K562 (cell line): ENCODE data around the gene SHISAL2A. TPM values are rescaled to one million over a fixed set of nuclear protein-coding genes. Genes with fewer than 3 reads are reported as not detected.

Experiments used
- ATAC-seq: fragments of 200-7000 bp; cut with Tn5 transposase; 3 replicates; pipeline ENCODE4 v1.9.1; 2020; ENCODE audit warnings: moderate library complexity
- BruUV-seq: library from RNA; stranded (reverse); fragments of 400-500 nt; replicated peaks from 2 replicates; lab custom pipeline; 2021; lab: Mats Ljungman, UMichigan
- CTCF ChIA-PET: fragments of 300-600 bp; formaldehyde crosslinking; extraction: SDS; loops from one replicate; lab custom pipeline; 2021; ENCODE audit warnings: low intra/inter-chr PET ratio; lab: Yijun Ruan, JAX
- POLR2A ChIA-PET: fragments of 300-600, 350-650 bp; sonication (Branson Sonifier 250); formaldehyde crosslinking; extraction: SDS; loops from one replicate; lab custom pipeline; 2021; ENCODE audit warnings: antibody characterized with exemption, inconsistent platforms; lab: Yijun Ruan, JAX
- DNase-seq, 4 experiments: peaks; one replicate each; pipeline versions ENCODE4 v3.0.0 to v3.0.0-alpha.2; 2011 to 2018; ENCODE audit warnings: low spot score in 3 of 4, mixed read lengths in 3 of 4; ENCODE audit errors: extremely low read depth in 1 of 4
- FAIRE-seq: peaks from 2 replicates; lab custom pipeline; 2011; peaks lifted over from hg19 to GRCh38; lab: Jason Lieb, UNC
- H2AFZ ChIP-seq: 2 replicates; pipeline ENCODE4 v1.6.0; 2011; ENCODE audit warnings: low read depth, low read length, control low read depth, inconsistent platforms
- H3K27ac ChIP-seq: fragments of 200-600 bp; 3 replicates; pipeline ENCODE4 v1.8.0; 2011; ENCODE audit warnings: low read depth, mild to moderate bottlenecking, control low read depth, inconsistent platforms, low read length, moderate library complexity, mixed read lengths; ENCODE audit errors: extremely low read depth
- H3K27me3 ChIP-seq, 2 experiments: fragments of 300-600 bp in 1 of 2; 2 replicates in 1 of 2; 3 replicates in 1 of 2; pipeline versions ENCODE4 v1.6.0 to v1.8.0; 2011; ENCODE audit warnings: inconsistent platforms in 2 of 2, low read length in 2 of 2, mild to moderate bottlenecking in 1 of 2, mixed read lengths in 1 of 2, moderate library complexity in 1 of 2; ENCODE audit not compliant: control insufficient read depth in 2 of 2, insufficient read depth in 2 of 2
- H3K36me3 ChIP-seq: fragments of 300-600 bp; 3 replicates; pipeline ENCODE4 v1.8.0; 2011; ENCODE audit warnings: mild to moderate bottlenecking, low read length, inconsistent platforms; ENCODE audit not compliant: control insufficient read depth, insufficient read depth
- H3K4me1 ChIP-seq, 2 experiments: fragments of 200-600 bp in 1 of 2; replicated peaks in 1 of 2; 2 replicates in 1 of 2; 3 replicates in 1 of 2; pipeline versions ENCODE4 v1.5.1 to v1.8.0; 2011; ENCODE audit warnings: inconsistent platforms in 2 of 2, low read length in 2 of 2, mild to moderate bottlenecking in 1 of 2, mixed read lengths in 1 of 2, moderate library complexity in 1 of 2; ENCODE audit not compliant: control insufficient read depth in 2 of 2, insufficient read depth in 2 of 2
- H3K4me2 ChIP-seq: 2 replicates; pipeline ENCODE4 v1.6.1; 2011; ENCODE audit warnings: low read length, control low read depth, inconsistent platforms, mixed read lengths; ENCODE audit not compliant: insufficient read depth
- H3K4me3 ChIP-seq: fragments of 200-600 bp; sonication (generic), shearing (Covaris generic); 2 replicates; pipeline ENCODE4 v1.5.1; 2016; ENCODE audit warnings: control low read depth, inconsistent platforms
- H3K79me2 ChIP-seq: fragments of 200-600 bp; 3 replicates; pipeline ENCODE4 v1.8.0; 2011; ENCODE audit warnings: low read length, inconsistent platforms; ENCODE audit not compliant: control insufficient read depth, insufficient read depth
- H3K9ac ChIP-seq, 2 experiments: 2 replicates each; pipeline versions ENCODE4 v1.6.0 to v1.6.1; 2011; ENCODE audit warnings: low read depth in 2 of 2, low read length in 2 of 2, control low read depth in 1 of 2, inconsistent platforms in 1 of 2, mild to moderate bottlenecking in 1 of 2, mixed read lengths in 1 of 2; ENCODE audit not compliant: insufficient read depth in 1 of 2
- H3K9me1 ChIP-seq: one replicate; pipeline ENCODE4 v1.6.0; 2011; ENCODE audit warnings: inconsistent platforms, mild to moderate bottlenecking, low read length, moderate library complexity; ENCODE audit not compliant: control insufficient read depth, insufficient read depth
- H3K9me3 ChIP-seq: replicated peaks from 2 replicates; pipeline ENCODE4 v1.5.1; 2011; ENCODE audit warnings: low read depth, low read length, inconsistent platforms; ENCODE audit not compliant: control insufficient read depth, insufficient read depth
- H4K20me1 ChIP-seq: replicated peaks from 2 replicates; pipeline ENCODE4 v1.6.1; 2011; ENCODE audit warnings: low read length, inconsistent platforms, mixed read lengths; ENCODE audit not compliant: control insufficient read depth, insufficient read depth
- PTTG1 ChIP-seq: fragments of 450-650 bp; IDR thresholded peaks from 2 replicates; pipeline ENCODE4 v1.6.1; 2016; ENCODE audit warnings: low read depth, mild to moderate bottlenecking, missing genetic modification characterization, missing compliant biosample characterization
- WGBS: fragments of 100-300 bp; shearing (Covaris generic); methylation state at CpG from one replicate; pipeline ENCODE4 v1.1.6; 2016; ENCODE audit warnings: low coverage, mixed read lengths; ENCODE audit not compliant: insufficient coverage; ENCODE audit errors: missing lambda C conversion rate; 5-methylcytosine and 5-hydroxymethylcytosine counted together
- in situ Hi-C: fragments of 300-500 bp; cut with MboI; formaldehyde crosslinking; loops from 4 replicates; pipeline ENCODE4 v1.15.0; 2018; ENCODE audit warnings: inconsistent platforms, mixed read lengths
- intact Hi-C: fragments of 100-400 bp; cut with micrococcal nuclease; formaldehyde crosslinking; loops from 2 replicates; pipeline ENCODE4 v1.14.2; 2022
- polyA plus RNA-seq, 8 experiments: library from polyadenylated mRNA; depleted of rRNA in 4 of 8; stranded (reverse) in 5 of 8; unstranded in 3 of 8; fragments of >200 nt; fragmentation: Nextera tagmentation in 2 of 8; fragmentation: Illumina TruSeq in 1 of 8; extraction: Ambion mirVana in 2 of 8; extraction: Trizol in 1 of 8; gene quantifications; 2 replicates each; pipeline versions ENCODE4 v1.2.1 to v1.2.3, GENCODE V29; 2011 to 2014; ENCODE audit warnings: inconsistent platforms in 1 of 8, missing spikeins in 1 of 8
- total RNA-seq, 7 experiments: library from RNA; depleted of rRNA in 6 of 7; stranded (reverse); fragments of >200 nt in 6 of 7; fragmentation: Illumina TruSeq in 2 of 7; extraction: Trizol in 2 of 7; gene quantifications; 2 replicates each; pipeline versions ENCODE4 v1.2.1 to v1.2.3, GENCODE V29; 2011 to 2021; ENCODE audit warnings: low replicate concordance in 1 of 7
- TF ChIP-seq, protein P1 (sequence below): sonication (generic); formaldehyde crosslinking; IDR thresholded peaks from 2 replicates; pipeline ENCODE4 v1.8.1; 2023; ENCODE audit warnings: mild to moderate bottlenecking, missing genetic modification reagents

The SHISAL2A gene
- total and polyA plus RNA-seq, 9 of the 15 experiments (the other 6 are each of a cell fraction or from before 2014, with no cell fraction given): 0.11 TPM; not detected in 8

DNA sequence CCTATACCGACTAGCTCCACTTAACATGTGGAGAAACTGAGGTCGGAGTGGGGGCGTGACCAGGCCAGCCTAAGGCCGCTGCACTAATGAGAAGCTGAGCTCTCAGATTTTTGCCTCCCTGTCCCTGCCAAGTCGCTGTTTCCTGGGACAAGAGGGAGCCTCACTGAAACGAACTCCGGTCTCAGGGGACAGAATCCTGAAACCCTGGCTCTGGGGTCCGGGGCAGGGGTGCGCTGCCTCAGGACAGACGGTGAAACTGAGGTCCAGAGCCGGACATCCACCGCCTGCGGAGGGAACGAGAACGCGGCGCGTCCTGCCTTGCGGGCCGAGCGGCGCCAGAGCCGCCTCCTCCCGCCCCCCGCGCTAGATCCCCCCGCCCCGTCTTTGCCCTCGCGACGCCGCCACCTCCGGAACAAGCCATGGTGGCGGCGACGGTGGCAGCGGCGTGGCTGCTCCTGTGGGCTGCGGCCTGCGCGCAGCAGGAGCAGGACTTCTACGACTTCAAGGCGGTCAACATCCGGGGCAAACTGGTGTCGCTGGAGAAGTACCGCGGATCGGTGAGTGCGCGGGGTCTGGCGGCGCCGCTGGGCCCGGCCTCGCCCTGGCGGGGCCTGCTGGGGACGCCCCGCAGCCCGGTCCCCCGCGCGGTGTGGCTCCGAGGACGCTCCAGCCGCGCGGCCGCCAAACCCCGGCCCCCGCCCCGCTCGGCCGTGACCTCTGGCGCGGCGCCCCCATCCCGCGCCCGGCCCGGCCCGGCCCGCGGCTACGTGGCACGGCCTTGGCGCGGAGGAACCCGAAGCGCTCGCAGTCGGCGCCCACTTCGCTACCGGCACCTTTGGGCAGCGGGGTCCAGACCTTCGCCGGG lies 30.7 kb upstream of the SHISAL2A start, which contains the start of gene GPX7:
Gene GPX7 (plus strand): TSS at position 381 of the 865 bp plus-strand sequence. CDS start 39 bp downstream, at position 420.
- CTCF ChIA-PET: no interaction called here
- H3K9me1 ChIP-seq: no peaks in the 10 kb centered on the region
- no peaks in the 10 kb centered on the region for H3K79me2 ChIP-seq
- intact Hi-C loops (no loop called here), in situ Hi-C loops (no loop called here)
- no peaks in the 10 kb centered on the region for H3K27me3 ChIP-seq
- ATAC-seq (no peak), FAIRE-seq (no peak), DNase-seq (no peak)
- no peak within 1 kb of the TSS for H3K27ac ChIP-seq
- 83% methylated on average over 36 of the region's 97 CpGs for WGBS
- no peak within 1 kb of the TSS for H2AFZ ChIP-seq
- TF ChIP-seq, protein P1, sequence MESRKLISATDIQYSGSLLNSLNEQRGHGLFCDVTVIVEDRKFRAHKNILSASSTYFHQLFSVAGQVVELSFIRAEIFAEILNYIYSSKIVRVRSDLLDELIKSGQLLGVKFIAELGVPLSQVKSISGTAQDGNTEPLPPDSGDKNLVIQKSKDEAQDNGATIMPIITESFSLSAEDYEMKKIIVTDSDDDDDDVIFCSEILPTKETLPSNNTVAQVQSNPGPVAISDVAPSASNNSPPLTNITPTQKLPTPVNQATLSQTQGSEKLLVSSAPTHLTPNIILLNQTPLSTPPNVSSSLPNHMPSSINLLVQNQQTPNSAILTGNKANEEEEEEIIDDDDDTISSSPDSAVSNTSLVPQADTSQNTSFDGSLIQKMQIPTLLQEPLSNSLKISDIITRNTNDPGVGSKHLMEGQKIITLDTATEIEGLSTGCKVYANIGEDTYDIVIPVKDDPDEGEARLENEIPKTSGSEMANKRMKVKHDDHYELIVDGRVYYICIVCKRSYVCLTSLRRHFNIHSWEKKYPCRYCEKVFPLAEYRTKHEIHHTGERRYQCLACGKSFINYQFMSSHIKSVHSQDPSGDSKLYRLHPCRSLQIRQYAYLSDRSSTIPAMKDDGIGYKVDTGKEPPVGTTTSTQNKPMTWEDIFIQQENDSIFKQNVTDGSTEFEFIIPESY: 0 out of 2 replicates have a peak, but pooled peaks have one; percentile 31
- TF ChIP-seq PTTG1 (tag): no peak
- H3K9me3 ChIP-seq: no peaks in the 10 kb centered on the region
- 0 out of 4 replicates have a peak within 1 kb of the TSS, but pooled peaks of 1 of the 2 experiments have one; percentile 33 for H3K9ac ChIP-seq
- no peaks in the 10 kb centered on the region for H3K4me1 ChIP-seq
- no peak within 1 kb of the TSS for H3K4me2 ChIP-seq
- H4K20me1 ChIP-seq: no peaks in the 10 kb centered on the region
- no TSS peak for BruUV-seq
- no peaks in the 10 kb centered on the region for H3K36me3 ChIP-seq
- no peak within 1 kb of the TSS for H3K4me3 ChIP-seq
- POLR2A ChIA-PET: interaction anchor here (0.6 to 1.0 kb wide), 4 partner anchors 10 to 84 kb away, joined by 3 to 5 read pairs (median 4); no protein-coding TSS in a partner anchor
